Fibroblast of the conjunctiva (primary cell): ENCODE results near the gene RAI1.

Experiments used
- DNase-seq: peaks from one replicate; pipeline ENCODE4 v3.0.0-alpha.2; 2010; ENCODE audit warnings: low read depth

Gene RAI1

DNA sequence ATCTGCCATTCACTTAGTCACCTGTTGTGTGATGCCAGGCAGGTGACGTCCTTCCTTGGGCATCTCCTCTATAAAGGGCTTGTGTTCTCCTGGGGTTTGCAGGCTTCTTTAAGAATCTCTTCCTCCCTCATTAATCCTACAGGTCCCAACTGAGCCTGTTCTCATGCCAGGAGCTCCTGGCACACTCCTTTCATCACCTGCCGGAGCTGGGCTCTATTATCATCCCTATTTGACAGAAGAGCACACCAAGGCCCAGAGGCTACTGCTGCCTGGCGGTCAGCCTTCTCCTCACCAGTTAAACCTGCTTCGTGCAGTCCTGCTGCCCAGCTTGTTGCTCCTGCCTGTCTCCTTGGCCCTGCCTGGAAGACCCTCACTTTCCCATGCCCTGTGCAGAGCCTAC, 51.2 kb downstream of the RAI1 start:
- DNase-seq: no peak

DNA sequence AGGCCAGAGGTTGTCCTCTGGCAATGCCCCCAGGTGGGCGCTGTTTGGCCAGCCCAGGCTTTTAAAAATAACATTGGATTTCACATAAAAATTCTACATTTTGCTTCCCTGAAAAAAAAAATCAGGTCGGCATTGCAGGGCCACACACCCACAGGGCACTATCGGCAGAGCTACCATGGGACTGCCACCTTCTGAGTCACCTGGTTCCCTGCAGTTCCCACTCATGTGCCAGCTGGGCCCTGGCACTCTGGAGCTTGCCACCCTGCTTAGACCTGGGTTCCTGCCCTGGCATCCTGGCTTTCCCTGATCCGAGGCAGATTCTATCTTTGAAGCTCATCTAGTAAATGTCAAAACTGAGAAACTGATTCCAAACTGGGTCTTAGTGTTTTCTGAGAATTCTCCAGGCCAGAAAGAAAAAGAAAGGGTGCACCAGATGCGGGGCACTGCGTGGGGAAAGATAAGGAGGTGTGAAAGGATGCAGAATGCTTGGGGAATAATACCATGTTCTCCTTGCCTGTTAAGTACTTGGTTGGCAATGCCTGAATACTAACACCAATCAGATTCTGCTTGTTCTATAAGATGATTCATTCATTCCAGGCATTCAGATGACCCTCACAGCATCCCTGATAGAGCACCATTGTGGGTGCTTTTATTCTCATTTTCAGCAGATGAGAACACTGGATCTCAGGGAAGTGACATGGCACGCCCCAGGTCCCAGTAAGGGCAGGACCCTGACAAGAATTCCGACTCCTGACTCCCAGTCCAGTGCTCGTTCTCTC, 51.8 kb downstream of the RAI1 start:
- DNase-seq: peak; percentile 22

DNA sequence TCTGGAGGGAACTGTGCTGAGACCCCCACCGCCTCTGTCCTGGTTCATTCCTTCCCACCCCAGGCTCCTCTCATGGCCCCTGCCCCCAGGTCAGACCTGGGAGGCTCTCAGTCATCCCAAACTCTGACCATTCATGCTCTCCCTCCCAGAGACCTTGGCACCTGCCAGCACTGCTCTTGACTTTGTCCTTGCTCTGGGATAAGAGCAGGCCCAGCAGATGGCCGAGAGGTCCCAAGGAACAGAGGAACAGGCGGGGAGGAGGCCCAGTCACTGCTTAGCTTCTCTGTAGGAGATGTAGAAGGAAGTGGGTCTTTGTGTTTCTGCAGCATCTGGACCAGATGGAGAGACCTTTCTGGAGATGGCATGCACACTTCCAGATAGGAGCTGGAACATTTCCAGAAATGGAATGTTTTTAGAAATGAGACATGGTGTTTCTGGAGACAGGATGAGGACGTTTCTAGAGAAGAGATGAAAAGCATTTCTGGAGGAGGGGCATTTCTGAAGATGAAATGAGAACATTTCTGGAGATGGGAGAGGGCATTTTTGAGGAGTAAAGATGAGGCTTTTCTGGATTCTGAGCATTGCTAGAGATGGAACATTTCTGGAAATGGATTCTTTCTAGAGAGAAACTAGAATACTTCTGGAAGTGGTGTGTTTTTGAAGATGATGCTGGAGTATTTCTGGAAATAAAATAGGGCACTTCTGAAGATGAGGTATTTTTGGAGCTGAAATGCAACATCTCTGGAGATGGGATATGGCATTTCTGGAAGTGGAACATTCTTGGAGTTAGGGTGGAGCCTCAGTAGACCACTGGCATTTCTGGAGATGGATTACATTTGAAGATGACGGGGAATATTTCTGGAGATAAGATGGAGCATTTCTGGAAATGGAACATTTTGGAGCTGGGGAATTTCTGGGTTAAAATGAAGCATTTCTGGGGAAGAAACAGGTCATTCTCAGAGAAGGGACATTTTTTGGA, 55.2 kb downstream of the RAI1 start:
- no peak for DNase-seq

DNA sequence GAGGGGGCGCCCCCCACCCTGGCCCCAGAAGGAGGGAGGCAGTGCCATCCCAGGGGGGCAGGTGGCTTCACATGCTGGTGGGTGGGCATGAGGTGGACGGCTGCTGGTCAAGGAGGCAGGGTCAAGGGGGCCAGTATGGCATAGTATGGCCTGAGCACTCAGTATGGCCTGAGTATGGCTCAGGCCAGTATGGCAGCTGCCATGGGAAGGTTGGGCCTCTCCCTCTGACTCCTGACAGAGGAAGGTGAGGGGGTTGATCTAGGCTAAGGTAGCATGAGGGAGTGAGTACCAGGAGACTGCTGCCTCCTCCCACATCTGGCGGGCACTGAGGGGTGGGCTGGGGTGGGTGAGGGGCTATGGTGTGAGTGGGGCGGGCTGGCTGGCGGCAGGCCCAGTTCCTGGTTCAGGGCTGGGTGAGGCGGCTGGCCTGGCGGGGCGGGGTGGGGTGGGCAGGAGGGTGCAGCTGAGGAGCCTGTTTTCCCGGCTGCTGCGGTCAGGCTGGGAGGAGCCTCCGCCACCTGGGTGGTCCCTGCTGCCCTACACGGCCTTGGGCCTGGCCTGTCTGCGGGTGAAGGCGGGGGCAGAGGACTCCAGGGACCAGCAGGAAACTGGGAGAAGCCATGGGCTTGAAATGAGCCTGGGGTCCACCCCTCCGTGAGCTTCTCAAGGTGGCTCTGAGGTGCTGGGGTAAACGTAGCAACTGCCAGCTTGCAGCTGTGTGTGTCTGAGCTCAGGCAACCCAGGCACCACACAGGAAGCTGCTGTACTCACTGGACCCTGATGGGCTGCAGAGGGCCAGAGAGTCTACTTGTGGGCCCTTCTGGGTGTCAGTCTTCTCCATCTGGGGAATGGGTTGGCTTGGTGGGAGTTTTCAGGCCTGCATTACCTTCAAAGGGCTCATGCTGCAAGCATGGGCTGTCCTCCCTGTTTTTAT, 57.0 kb downstream of the RAI1 start:
- no peak for DNase-seq

DNA sequence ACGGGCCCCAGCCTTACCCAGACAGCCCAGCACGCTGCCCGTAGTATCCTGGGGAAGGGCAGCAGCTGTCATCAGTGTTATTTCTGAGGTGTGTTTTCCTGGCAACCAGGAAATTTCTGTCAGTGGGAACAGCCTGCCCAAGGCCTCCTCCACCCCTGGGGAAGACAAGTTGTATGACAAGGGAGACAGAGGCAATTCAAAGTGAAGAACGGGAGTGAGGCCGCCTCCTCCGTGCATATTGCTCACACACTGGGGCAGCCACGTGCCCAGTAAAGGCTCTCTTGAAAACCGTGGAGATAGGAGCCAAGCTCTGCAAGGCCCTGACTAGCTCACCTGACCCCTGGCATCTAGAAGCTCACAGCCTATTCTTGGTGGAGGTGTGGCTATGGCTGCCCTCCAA, 57.6 kb downstream of the RAI1 start:
- DNase-seq: no peak

DNA sequence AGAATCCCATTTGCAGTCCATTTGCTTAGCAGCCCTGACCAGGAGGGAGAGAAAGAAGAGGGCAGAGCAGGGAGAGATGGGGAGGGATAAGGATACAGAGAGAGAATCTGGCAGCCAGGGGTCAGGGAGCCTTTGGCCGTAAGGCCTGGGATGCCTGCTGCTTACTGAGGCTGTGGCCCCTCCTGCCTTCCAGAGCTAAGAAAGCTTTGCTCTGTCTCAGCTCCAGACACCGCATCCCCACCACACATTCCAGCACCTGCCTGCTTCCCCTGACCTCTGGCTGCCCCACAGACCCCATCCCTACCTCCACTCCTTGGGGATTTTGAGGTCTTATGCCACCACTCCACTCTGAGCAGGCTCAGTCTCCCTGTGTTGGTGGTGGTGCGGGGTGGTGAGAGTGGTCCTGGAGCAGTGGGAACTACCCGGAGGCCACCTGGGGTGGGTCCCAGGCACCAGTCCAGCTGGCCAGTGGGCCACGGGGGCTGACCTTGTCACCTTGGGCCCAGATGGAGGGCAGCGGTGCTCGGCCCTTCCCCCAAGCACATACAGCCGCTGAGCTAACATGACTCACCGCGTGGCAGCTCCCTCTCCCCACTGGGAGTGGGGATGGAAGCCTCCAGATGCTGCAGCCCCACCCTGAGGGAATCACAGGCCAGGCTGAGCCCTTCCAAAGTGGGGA, 58.3 kb downstream of the RAI1 start:
- DNase-seq: peak; percentile 40

DNA sequence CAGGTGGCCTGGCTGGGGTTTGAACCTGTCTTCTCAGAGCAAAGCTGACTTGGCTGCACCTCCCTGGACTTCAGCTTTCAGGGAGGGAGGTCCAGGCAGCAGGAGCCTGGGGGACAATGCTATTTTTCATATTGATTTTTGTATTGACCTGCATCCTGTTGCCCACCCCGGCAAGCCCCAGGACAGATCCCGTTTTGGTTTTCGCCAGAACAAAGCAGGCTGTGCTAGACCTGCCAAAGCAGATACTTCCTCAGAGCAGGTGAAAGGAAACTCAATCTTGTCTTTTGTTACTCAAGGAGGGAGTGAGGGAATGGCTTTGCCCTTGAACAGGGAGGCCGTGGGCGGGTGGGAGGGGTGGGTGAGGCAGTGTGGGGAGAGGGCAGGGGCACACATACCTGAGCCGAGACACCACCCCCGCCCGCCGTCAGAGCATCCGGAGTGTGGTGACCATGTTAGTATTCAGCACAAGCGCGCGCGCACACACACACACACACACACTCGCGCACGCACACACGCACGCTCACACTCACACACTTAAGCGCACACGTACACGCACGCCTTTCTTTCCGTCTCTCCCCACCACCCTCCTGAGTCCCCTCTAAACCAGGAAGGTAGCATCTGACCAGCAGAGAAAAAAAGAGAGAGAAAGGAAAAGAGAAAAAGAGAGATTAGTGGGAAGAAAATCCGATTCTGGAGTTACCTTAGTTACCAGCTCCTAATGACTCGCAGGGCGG, 59.5 kb downstream of the RAI1 start:
- DNase-seq: no peak

DNA sequence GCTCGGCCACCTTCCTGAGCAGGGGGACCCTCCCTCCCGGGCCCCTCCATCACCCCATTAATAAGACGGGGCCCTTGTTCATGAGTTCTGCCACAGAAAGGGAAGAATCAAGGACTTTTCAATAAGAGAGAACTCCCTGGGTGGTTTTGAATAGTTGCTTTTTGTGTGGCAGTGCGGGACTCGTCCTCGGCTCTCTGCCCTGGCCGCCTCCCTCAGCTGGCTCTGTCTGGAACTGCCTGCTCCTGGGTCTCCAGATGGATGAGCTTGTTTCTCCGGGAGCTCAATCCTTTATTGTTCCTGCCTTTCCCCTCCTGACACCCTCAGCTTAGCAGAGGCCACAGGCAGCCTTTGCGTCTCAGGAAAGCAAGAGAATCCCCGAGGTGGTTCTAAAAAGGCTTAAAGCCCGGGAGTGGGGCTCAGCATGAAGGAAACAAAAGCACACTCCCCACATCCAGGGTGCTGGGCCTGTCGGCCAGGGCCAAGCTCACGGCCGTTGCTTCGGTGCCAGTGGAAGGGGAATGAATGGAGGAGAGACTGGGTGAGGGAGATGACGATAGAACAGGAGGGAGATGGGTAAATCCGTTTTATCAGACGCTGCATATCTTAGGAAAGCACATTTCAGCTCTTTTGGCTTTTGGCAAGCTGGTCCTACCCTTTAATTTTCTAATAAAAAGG, 60.2 kb downstream of the RAI1 start:
- no peak for DNase-seq

DNA sequence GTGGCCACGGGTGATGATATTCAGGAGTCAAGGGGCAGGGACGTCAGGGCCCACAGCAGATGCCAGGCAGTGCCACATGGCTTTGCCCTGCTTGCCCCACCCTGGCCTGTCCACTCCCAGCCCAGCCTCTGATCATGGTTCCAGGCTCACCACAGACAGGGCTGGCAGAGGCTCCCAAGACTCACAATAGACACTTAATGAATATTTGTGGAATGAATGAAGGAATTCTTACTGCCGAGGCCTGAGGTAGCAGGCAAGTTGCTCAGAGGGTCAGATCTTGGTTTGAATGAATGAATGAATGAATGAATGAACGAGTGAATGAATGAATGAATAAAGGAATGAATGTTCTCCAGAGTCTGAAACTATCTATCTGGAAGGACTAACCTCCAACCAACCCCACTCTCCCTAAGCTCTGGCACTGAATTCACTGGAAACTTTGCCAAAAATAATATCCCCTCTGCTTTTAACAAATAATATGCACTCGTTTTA, 60.9 kb downstream of the RAI1 start:
- DNase-seq: peak; percentile 18

DNA sequence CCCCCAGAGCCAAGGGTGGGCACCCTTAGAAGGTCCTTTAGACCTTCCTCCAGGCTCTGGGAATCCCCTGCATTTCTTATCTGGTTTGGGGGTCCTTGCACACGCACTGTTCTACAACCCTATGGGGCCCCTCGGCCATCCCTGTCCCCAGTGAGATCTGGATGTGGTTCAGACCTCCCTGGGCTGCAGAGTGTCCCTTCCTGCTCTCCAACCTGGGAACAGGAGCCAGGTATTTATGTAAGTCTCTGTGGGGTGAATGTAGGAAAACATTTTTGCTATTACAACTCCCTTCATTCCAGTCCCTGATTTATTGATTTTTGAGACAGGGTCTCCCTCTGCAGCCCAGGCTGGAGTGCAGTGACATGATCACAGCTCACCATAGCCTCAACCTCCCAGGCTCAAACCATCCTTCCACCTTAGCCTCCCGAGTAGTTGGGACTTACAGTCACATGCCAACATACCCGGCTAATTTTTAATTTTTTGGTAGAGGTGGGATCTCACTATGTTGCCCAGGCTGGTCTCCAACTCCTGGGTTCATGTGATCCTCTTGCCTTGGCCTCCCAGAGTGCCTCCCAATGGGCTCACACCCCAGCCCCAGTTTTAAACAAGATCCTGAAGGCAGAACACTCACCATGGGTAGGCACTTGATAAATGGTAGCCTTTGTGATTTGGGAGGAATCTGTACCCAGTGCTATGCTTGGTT, 61.6 kb downstream of the RAI1 start:
- no peak for DNase-seq

DNA sequence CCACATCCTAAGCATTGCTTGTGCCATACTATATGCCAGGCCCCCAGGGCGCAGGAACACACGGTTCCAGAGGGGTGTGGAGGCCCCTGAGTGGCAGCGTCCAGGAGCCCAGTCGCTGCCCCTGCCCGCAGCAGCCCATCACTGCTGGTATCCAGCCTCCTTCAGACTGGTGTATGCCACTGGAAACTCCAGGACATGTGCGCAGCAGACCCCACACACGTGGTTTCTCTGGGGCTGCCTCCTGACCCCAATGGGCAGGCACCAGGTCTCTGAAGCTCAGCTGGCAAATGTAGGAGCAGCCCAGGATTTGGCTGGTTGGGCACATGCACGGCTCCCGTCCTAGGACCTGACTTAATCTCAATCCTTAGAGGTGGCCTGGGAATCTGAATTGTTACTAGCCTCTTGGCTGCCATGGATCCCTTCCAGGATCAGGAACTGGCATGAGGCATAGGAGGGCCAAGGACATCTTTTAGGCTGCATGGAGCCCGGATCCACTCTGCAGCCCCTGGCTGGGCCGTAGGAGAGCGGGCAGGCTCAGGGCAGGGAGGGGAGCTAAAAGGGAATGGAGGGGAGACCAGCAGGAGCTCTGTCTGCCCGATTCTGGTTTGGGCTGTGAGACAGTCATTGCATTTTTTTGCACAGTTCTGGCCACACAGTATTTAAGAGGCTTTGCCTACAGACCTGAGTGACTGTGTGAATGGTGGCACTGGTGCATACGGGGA, 62.3 kb downstream of the RAI1 start:
- no peak for DNase-seq

DNA sequence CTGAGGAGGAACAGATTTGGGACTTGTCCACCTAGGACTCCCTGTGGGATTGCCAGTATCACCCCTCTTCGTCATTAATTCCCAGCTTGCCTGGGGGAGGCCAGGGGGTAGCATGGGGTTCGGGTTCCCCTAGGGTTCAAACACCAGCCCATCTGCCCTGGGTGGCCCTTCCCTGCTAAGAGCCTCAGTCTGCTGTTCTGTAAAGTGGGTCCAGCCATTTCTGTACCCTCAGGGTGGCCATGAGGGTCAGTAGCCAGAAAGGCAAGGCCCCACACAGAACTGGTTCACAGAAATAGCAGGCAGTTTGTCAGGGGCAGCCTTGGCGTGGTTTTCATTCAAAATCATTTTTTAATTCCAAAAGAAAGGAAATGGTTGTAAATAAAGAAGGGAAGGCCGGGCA, 62.9 kb downstream of the RAI1 start:
- no peak for DNase-seq

DNA sequence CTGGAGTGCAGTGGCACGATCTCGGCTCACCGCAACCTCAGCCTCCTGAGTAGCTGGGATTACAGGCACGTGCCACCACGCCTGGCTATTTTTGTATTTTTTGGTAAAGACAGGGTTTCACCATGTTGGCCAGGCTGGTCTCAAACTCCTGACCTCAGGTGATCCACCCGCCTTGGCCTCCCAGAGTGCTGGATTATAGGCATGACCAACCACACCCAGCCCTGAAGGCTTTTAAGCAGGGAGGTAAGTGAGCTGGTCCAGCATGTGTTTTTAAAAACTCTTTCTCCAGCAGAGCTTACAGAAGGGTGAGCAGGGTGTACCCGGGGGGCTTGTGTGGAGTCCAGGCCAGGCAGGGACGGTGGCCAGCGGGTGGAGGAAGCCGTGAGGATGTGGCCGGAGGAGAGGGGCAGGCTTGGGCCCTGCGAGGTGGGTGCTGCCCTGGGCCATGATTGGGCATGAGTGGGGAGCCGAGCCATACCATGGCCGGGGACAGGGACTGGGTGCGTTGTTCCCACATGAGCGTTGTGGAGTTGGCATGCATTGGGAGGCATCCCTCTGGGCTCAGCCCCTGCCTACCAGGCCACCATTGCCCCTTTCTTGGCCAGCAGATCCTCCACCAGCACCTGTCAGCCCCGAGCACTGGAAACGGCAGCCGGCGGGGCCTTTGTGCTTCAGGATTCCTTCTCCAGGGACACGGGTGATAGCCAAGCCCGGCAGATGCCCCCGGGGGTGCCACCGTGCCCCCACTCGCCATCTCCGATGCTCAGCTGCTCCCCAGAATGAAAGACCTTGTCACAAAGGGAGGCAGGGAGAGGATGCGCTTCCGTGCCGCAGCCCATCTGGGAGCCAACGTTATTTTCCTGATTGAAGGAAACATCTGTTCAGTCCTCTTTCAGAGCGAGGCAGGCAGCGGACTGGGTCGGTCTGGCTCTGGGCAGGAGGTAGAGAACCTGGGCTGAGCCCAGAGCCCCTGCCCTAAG, 64.5 kb downstream of the RAI1 start:
- DNase-seq: no peak

DNA sequence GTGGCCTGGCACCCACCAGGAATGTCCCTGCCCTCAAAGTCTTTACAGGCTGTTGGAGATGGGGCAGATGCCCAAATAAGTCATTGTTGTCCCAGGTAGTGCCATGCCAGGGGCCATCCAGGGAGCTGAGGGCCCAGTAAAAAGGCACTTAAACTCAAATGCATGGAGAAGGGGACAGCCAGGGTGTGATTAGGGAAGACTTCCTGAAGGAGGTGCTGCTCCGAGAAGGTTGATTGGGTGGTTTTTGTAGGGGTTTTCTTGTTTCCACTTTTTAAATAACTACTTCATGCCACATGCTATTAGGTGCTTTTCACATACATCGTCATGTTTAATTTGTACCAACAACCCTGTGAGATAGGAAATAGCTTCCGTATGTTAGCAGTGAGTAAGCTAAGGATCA, 66.9 kb downstream of the RAI1 start:
- no peak for DNase-seq

DNA sequence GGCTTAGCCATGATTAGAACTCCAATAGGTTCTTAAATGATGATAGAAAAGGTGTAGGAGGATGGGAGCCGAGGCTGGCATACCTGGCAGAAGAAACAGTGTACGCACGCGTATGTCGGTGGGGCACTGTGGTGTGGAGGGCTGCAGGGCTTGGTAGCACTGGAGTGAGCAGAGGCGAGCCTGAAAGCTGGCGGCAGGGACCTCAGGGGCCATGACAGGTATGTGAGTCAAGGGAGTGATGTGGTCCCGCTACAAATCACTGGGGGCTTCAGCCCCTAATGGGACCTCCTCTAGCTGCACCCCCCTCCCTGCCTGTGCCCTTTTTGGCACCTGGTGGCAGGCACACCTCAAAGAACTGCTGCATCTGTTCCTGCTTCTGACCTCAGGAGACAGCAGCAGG, 67.3 kb downstream of the RAI1 start:
- no peak for DNase-seq

DNA sequence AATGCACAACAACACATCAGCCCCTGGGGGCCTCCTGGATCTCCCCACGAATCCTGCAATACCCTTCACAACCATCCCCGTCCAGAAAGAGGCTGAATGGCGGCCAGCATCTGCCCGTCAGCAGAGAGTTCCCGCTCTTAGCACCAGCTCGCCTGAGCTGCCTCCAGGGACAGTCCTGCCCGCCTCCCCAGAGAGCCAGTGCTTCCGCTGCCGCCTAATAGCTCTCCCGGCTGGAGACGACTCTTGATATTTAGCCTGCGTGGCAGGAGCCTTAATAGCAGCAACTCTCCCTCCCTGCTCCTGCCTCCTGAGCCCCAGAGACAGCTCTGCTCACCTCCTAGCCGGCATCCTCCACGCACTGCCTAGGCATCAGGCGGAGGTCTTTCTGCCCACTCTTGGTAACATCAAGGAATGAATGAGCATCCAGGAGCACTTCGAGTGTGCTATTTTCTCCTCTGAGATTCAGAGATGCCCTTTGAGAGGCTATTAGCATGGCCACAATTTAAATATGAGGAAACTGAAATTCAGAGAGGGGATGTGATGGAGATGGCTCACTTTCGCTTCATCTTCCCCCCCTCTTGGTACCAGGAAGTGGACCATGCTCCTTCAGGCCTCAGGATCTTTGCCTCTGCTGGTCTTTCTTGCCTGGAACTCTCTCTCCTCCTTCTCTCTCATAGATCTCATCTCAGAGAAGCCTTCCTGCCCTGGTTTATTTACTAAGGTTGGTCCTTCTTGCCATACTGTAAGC, 67.9 kb downstream of the RAI1 start:
- no peak for DNase-seq

DNA sequence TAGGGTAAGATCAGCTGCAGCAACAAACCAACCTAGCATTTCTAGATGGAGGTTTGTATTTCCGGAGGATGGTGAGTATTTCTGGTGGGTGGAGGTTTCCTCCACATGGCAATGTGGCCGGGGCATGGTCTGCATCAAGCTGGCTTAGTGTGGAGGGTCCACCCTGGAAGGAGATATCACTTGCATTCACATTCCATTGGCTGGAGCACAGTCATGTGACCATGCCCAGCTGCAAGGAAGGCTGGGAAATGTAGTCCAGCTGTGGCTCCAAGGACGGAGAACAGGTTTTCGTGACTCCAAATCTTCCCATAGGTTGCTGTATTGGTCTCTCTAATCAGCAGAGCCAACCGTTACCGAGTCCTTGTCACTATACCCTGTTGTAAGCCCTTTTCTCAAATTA, 68.7 kb downstream of the RAI1 start:
- DNase-seq: peak; percentile 35
